SU-DHL-6 (cell line): ENCODE measurements around the gene ATP7A.
A peak's percentile ranks its signal among the peaks of the same experiment; 100 is the strongest.

Experiments used
- H2AFZ ChIP-seq: fragments of 200-600 bp; sonication (generic); 2 replicates; pipeline ENCODE4 v1.6.1; 2014; ENCODE audit warnings: low read depth, mild to moderate bottlenecking, moderate library complexity, mixed read lengths, antibody characterized with exemption, low read length; ENCODE audit not compliant: severe bottlenecking
- H3F3A ChIP-seq: fragments of 200-600 bp; shearing (Covaris generic); 2 replicates; pipeline ENCODE4 v1.6.0; 2016; ENCODE audit warnings: antibody characterized with exemption, mild to moderate bottlenecking; ENCODE audit not compliant: insufficient read depth
- H3K27ac ChIP-seq: fragments of 200-600 bp; sonication (generic); 2 replicates; pipeline ENCODE4 v1.5.1; 2016; ENCODE audit warnings: low read depth, mild to moderate bottlenecking, low read length, moderate library complexity, mixed read lengths
- H3K27me3 ChIP-seq: fragments of 200-600 bp; sonication (generic), shearing (Covaris generic); 2 replicates; pipeline ENCODE4 v1.6.0; 2014; ENCODE audit warnings: mild to moderate bottlenecking, low read length
- H3K36me3 ChIP-seq: fragments of 200-600 bp; sonication (generic); 2 replicates; pipeline ENCODE4 v1.6.1; 2014; ENCODE audit warnings: mild to moderate bottlenecking, low read length, mixed read lengths
- H3K4me2 ChIP-seq: fragments of 300-600, 200-600 bp; shearing (Covaris generic), sonication (generic); 2 replicates; pipeline ENCODE4 v1.6.0; 2014; ENCODE audit warnings: low read length, low read depth, mild to moderate bottlenecking; ENCODE audit not compliant: poor library complexity, severe bottlenecking
- H3K4me3 ChIP-seq: fragments of 200-600 bp; sonication (generic); 2 replicates; pipeline ENCODE4 v1.5.1; 2014; ENCODE audit warnings: antibody characterized with exemption, low read length, mild to moderate bottlenecking, mixed read lengths; ENCODE audit not compliant: insufficient read depth, poor library complexity, severe bottlenecking
- H3K79me2 ChIP-seq: fragments of 200-600 bp; sonication (generic); 2 replicates; pipeline ENCODE4 v1.6.1; 2014; ENCODE audit warnings: mild to moderate bottlenecking, low read length, moderate library complexity; ENCODE audit not compliant: insufficient read depth
- H3K9ac ChIP-seq: fragments of 200-600 bp; sonication (generic); 2 replicates; pipeline ENCODE4 v1.7.0; 2014; ENCODE audit warnings: mild to moderate bottlenecking, low read length
- H3K9me2 ChIP-seq: fragments of 200-600 bp; sonication (generic); replicated peaks from 2 replicates; pipeline ENCODE4 v1.6.1; 2014; ENCODE audit warnings: low read length; ENCODE audit not compliant: insufficient read depth
- H3K9me3 ChIP-seq: fragments of 200-600 bp; sonication (generic); 2 replicates; pipeline ENCODE4 v1.6.1; 2014; ENCODE audit warnings: low read length, mixed read lengths; ENCODE audit not compliant: insufficient read depth
- H4K20me1 ChIP-seq: fragments of 200-600 bp; sonication (generic); 2 replicates; pipeline ENCODE4 v1.6.1; 2014; ENCODE audit warnings: low read depth, mild to moderate bottlenecking, antibody characterized with exemption, low read length, moderate library complexity, mixed read lengths
- CTCF ChIP-seq: fragments of 200-600 bp; sonication (generic); IDR thresholded peaks from one replicate; pipeline ENCODE4 v1.5.1; 2017; ENCODE audit warnings: antibody characterized with exemption, mild to moderate bottlenecking, low read length, moderate library complexity; ENCODE audit not compliant: insufficient read depth, poor library complexity, severe bottlenecking
- EZH2phosphoT487 ChIP-seq: fragments of 200-600 bp; sonication (generic), shearing (Covaris generic); conservative IDR thresholded peaks from 2 replicates; pipeline ENCODE4 v1.6.1; 2018; ENCODE audit warnings: mild to moderate bottlenecking, antibody characterized with exemption, low read length, moderate library complexity, mixed read lengths

The ATP7A gene

GRCh38 chrX:78019586-78020483 lies 109.3 kb downstream of the ATP7A start:
- Histone ChIP-seq H3K27me3 (no peaks in the 10 kb centered on the region), H4K20me1 (no peaks in the 10 kb centered on the region), H3F3A (no peaks in the 10 kb centered on the region), H3K79me2 (no peaks in the 10 kb centered on the region), H3K4me2 (no peak overlapping the region), H3K4me3 (no peak overlapping the region), H3K27ac (no peak overlapping the region), H3K9me2 (no peaks in the 10 kb centered on the region), H3K9me3 (no peaks in the 10 kb centered on the region), H3K9ac (no peak overlapping the region), H2AFZ (no peak overlapping the region), H3K36me3 (no peaks in the 10 kb centered on the region)
- TF ChIP-seq EZH2phosphoT487 = no peak
- TF ChIP-seq CTCF = no peak

- no peaks in the 10 kb centered on the region for H3K27me3 ChIP-seq
- no peaks in the 10 kb centered on the region for H3K9me2 ChIP-seq
- no peaks in the 10 kb centered on the region for H4K20me1 ChIP-seq
- H3F3A ChIP-seq = no peaks in the 10 kb centered on the region
- no peak overlapping the region for H3K9ac ChIP-seq
- H3K79me2 ChIP-seq = no peaks in the 10 kb centered on the region
- H3K4me2 ChIP-seq = no peak overlapping the region
- no peak overlapping the region for H2AFZ ChIP-seq
- H3K4me3 ChIP-seq = no peak overlapping the region
- no peak overlapping the region for H3K27ac ChIP-seq
- TF ChIP-seq CTCF (peak; percentile 58), EZH2phosphoT487 (no peak)
- H3K9me3 ChIP-seq = no peaks in the 10 kb centered on the region
- H3K36me3 ChIP-seq = no peaks in the 10 kb centered on the region
Observed at GRCh38 chrX:78024349-78025059, 114.0 kb downstream of the ATP7A start.

GRCh38 chrX:78027798-78028197 lies 117.3 kb downstream of the ATP7A start:
- no peak overlapping the region for H3K4me3 ChIP-seq
- no peaks in the 10 kb centered on the region for H3K36me3 ChIP-seq
- H3K4me2 ChIP-seq = no peak overlapping the region
- H3K79me2 ChIP-seq = no peaks in the 10 kb centered on the region
- no peak overlapping the region for H2AFZ ChIP-seq
- H3K27me3 ChIP-seq = no peaks in the 10 kb centered on the region
- H3K27ac ChIP-seq = no peak overlapping the region
- TF ChIP-seq CTCF (no peak), EZH2phosphoT487 (no peak)
- H3K9ac ChIP-seq = no peak overlapping the region
- no peaks in the 10 kb centered on the region for H3K9me2 ChIP-seq
- no peaks in the 10 kb centered on the region for H4K20me1 ChIP-seq
- no peaks in the 10 kb centered on the region for H3K9me3 ChIP-seq
- H3F3A ChIP-seq = no peaks in the 10 kb centered on the region
